ENCODE measurements around the gene EPM2AIP1.

DNA sequence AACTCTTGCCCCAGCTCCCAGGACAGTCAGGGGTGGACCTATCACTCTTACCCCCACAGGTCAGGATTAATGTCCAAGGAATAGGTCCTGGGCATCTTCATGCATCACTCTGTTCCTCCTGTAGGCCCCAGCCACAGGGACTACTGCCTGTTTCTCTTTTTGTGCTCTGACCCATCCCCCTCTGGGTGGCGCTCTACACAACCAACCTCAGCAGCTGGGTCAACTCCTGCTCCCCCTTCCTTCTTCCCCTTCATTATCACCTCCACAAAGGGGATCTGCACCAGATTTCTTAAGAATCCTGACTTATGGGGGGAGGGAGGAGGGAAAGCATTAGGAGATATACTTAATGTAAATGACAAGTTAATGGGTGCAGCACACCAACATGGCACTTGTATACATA is 35.9 kb downstream of the EPM2AIP1 start:
- TF ChIP-seq, protein P1, sequence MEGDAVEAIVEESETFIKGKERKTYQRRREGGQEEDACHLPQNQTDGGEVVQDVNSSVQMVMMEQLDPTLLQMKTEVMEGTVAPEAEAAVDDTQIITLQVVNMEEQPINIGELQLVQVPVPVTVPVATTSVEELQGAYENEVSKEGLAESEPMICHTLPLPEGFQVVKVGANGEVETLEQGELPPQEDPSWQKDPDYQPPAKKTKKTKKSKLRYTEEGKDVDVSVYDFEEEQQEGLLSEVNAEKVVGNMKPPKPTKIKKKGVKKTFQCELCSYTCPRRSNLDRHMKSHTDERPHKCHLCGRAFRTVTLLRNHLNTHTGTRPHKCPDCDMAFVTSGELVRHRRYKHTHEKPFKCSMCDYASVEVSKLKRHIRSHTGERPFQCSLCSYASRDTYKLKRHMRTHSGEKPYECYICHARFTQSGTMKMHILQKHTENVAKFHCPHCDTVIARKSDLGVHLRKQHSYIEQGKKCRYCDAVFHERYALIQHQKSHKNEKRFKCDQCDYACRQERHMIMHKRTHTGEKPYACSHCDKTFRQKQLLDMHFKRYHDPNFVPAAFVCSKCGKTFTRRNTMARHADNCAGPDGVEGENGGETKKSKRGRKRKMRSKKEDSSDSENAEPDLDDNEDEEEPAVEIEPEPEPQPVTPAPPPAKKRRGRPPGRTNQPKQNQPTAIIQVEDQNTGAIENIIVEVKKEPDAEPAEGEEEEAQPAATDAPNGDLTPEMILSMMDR (IDR thresholded peaks at IDR 0.05; ENCODE audit: control extremely low read depth in 1 of 3, insufficient read depth in 1 of 3, low read depth in 1 of 3, low read length in 3 of 3) = peak; percentile 72 to 78 (median 74)
- TF ChIP-seq POLR2AphosphoS5 (IDR thresholded peaks at IDR 0.05; ENCODE audit: low read depth, low read length) (no peak), ZNF274 (IDR thresholded peaks at IDR 0.05; ENCODE audit: borderline replicate concordance, extremely low read depth, low read length) (no peak), CEBPB (IDR thresholded peaks at IDR 0.05; ENCODE audit: low read depth, low read length) (no peak), POLR2A (IDR thresholded peaks at IDR 0.05; ENCODE audit: control extremely low read depth in 1 of 2, low read depth in 2 of 2, low read length in 2 of 2) (no peak), MAX (IDR thresholded peaks at IDR 0.05) (no peak), CHD2 (IDR thresholded peaks at IDR 0.05; ENCODE audit: low read length) (no peak), EP300 (IDR thresholded peaks at IDR 0.05; ENCODE audit: borderline replicate concordance in 1 of 2, low read depth in 2 of 2, low read length in 2 of 2) (no peak)
